Stimulated activated CD4-positive, alpha-beta T cell treated with anti-CD3 and anti-CD28 coated beads, Interleukin-12 subunit alpha, Interleukin-12 subunit beta, amount 100 ng/mL, for 4 hours (primary cell): ENCODE results near the gene HINT2.

ENCODE experiments used
- DNase-seq: peaks from one replicate; pipeline ENCODE4 v3.0.0-alpha.2; 2020

The HINT2 gene

DNA sequence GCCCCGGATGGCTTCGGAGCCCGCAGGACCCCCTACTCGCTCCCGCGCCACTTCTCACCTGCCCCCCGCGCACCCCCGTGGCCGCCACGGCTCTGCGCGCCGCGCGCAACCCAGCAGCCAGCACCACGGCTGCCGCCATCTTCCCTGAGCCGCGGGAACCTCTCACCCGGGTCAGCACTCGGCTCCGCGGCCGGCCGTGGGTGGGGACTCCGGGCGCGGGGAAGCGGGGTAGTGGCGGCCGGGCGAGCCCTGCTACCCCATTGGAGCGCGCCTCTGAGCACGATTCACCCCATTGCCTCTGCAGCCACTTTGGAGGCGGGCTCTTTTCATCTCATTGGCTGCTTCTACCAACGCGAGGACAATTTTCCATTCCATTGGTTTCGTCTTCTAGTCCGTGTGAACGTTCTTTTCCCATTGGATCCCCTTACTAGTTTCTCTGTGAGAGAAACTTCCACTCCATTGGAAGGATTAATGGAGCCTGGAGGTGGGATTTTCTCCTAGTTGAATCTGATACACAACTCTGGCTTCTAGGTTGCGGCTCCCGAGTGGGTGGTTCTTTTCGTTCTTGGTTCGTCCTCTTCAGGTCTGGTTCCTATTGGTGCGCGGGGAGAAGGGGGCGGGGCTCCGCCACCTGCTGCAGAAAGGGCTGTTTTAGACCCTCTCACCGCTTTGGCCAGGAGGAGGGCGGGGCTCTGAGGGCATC is at the start of gene HINT2:
Gene HINT2, minus strand, starts transcription at position 202 of the 703 bp plus-strand sequence. Its CDS starts 63 bp downstream, at position 139.
- DNase-seq, result peak; percentile 96

- no peak for DNase-seq
These were observed 48.7 kb upstream of the HINT2 start for GRCh38 chr9:35863583-35863982.

GRCh38 chr9:35862328-35862727 is 47.5 kb upstream of the HINT2 start:
- DNase-seq, result no peak

- DNase-seq, result no peak
These were observed 46.5 kb upstream of the HINT2 start for GRCh38 chr9:35861161-35861897.

- no peak for DNase-seq
These were observed 45.1 kb upstream of the HINT2 start for GRCh38 chr9:35859990-35860339.

DNA sequence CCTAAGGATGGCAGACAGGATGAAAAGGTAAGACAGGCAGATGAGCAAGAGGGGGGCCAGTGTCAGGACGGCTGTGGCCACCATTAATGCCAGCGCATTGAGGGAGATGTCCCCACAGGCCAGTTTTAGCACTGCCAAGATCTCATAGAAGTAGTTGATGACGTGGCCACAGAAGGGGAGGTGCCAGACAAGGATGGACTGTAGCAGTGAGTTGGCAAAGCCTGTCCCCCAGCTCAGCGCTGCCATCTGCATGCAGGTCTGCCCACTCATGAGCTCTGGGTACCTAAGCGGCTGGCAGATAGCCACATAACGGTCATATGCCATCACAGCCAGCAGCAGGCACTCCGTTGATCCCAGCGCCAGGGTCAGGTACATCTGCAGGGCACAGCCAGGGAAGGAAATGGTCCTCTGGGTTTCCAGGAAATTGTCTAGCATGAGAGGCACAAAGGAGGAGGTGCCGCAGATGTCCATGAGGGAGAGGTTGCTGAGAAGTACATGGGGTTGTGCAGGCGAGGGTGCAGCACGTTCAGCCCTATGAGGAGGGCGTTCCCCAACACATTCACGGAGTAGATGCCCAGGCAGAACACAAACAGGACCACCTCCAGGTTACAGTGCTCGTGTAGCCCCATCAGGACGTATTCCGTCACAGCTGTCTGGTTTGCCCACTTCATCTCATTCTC is 44.6 kb upstream of the HINT2 start:
- DNase-seq, result no peak

DNA sequence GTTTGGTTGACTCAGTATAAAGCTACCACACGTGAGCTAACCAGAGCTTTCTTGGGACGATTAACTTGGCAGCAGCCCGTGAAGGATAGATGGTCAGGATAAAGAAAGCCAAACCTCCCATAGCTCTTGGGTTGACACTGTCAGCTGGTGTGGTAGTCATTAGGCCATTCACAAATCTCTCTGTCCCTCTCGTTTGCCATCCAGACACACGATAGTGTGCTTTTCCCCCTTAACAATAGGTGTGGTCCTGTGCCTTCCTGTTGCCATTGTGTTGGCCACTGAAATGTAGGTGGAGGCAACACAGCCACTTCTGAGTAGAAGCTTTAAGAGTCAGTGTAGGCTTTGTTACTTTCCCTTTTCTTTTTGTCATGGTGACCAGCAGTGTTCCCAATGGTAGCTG is 43.6 kb upstream of the HINT2 start:
- no peak for DNase-seq

GRCh38 chr9:35856882-35857281 is 42.0 kb upstream of the HINT2 start:
- no peak for DNase-seq

DNA sequence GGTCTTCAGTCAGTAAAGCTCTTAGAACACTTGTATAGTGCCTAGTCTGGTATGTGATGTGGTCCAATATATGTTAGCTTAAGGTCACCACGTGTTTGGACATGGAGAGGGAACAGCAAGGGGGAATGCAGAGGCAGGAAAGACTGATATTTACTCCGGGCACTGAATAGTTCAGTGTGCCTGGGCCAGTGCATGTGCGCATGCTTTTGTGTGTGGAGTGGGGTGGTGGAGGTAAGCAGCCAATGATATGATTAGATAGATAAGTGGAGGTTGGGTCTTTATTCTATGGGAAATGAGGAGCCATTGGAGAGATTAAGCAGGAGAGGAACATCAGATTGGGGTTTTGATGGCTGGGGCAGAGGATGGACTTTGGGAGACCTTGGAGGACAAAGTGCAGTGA is 41.4 kb upstream of the HINT2 start:
- DNase-seq, result no peak

DNA sequence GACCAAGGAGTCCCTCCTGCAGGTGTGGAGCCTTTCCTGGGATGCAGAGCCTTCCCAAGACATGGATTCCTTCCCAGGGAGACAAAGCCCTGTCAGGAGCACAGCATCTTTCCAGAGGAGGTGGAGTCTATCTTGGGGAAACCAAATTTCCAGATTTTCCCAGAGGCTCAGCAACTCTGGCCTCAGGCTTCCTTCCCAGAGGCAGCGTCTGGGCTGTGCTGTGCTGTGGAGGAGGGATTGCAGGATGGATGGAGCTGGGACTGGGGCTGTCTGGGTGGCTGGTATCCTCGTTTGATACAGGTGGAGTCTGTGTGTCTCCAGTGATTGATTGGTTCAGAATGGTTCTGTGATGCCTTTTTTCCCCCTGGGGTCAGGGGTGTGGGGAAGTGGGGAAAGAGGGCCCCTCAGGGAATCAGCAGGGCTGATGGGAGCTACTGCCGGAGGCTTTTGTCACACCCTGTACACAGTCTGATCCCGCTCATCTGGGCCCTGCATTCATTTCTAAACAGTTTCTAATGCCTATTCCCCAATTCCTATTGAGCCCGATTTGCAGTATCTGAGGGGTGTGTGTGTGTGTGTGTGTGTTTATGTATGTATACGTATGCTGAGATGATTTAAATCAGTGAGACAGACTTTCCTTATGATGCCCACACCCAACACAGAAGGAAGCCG is 39.4 kb upstream of the HINT2 start:
- DNase-seq, result no peak

- DNase-seq, result no peak
These were observed 38.3 kb upstream of the HINT2 start for GRCh38 chr9:35852876-35853865.

DNA sequence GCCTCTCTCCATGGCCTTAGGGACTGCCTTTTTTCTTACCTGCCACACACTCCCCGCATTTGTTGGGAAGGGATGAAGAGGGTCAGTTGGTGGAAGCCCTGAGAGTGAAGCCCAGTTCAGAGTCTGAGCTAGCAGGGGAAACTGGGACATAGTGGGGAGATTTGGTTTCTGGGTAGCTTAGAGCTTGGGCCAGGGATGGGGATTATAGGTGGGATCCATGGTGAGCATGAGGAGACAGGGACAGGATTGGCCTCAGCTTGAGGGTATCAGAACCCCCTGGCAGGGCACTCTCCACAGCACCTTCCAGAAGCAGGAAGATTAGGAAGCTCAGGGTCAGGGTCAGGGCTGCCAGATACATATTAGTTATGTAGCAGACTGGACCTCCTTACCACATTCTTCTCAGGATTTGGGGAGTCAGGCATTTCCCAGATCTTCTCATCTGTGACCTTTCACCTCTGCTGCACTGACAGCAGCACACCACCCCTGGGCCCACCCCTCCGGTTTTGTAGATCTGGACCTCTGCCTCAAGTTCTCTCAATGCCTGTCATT is 37.5 kb upstream of the HINT2 start:
- no peak for DNase-seq

DNA sequence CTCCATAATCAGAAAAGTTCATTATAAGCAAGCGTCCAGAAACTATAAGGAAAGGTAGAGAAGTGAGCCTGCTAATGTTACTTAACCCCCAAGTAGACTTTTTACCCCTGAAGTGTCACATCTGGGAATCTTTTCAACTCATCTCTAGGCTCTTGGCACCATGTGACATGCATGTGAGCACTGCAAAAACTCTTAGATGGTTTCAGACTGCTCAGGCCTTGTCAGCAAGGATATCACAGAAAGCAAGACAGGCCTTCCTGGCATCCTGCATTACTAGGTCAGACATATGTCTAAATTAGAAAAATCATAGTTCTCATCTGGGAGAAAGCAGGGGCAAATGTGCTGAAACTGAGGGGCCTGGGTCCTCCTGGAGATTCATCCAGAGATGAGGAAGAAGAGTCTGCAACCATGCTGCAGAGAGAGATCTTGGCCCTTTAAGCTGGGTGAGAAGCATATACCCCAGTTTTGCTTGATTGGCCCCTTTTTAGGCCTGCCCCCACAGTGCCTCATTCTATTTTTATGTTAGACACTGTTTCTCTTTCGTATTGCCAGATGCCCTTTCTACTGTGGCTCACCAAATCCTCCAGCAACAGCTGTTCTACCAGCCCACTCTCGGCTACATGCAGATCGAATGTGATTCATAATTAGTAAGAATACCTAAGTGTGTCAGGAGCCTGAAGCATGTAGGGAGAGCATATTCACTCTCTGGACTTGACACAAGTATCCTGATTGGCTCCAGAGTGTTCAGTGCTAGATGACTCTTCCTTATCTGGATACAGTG is 33.1 kb upstream of the HINT2 start:
- DNase-seq, result no peak

DNA sequence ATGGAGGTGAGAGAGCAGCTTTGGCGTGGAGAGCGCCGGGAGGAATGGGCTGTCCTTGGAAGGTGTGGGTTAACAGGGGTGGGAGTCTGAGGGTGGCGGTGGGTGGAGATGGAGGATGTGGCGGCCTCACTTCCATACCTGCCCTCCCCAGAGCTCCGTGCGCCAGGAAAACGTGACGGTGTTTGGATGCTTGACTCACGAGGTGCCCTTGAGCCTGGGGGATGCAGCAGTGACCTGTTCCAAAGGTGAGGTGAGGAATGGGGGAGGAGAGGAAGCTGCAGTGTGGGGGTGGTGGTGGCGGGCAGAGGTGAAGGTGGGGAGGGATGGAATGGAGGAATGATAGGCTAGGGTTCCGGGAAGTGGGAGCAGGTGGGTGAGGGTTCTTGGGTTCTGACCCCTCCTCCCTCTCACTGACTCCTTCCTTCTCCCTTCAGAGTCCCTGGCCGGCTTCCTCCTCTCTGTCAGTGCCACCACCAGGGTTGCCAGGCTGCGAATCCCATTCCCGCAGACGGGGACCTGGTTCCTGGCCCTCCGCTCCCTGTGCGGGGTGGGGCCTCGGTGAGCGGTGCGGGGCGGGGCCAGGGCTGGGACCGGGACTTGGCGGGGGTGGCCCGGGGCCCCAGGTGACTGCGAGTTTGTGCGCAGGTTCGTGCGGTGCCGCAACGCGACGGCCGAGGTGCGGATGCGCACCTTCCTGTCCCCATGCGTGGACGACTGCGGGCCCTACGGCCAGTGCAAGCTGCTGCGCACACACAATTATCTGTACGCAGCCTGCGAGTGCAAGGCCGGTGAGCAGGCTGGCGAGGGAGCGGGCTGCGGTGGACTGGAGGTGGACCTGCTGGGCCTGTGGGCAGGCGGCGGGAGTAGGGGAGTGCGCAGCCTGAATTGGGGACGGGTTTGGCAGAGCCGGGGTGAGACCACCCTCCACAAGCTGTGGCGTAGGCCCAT is 31.3 kb upstream of the HINT2 start:
- DNase-seq, result no peak

DNA sequence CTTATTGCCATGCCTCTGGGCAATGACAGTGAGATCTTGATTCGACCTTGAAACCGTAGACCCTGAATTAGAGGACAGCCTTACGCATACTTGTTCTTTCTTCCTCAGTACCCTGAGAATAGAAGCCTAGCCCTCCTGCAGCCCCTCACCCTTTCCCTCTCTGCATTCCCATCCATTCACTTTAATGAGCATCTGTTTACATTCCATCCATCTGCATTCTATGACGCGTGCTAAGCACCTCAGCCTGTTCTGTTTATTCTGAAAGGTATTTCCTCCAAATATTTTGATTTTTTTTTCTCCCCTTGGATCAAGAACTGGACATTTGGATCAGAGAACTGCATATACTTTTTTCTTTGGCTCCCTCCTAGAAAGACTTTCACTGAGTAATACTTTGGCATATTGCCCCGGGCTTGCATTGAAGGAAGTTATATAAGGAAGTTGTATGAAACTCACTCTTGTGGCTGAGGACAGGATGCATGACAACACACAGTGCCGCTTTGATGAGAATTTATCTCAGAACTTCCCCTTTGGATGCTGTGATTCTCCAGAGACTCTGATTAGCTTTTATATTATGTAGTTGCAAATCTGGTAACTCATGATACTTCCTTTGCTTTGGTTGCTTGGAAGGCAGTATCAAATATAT is 29.9 kb upstream of the HINT2 start:
- DNase-seq, result no peak

DNA sequence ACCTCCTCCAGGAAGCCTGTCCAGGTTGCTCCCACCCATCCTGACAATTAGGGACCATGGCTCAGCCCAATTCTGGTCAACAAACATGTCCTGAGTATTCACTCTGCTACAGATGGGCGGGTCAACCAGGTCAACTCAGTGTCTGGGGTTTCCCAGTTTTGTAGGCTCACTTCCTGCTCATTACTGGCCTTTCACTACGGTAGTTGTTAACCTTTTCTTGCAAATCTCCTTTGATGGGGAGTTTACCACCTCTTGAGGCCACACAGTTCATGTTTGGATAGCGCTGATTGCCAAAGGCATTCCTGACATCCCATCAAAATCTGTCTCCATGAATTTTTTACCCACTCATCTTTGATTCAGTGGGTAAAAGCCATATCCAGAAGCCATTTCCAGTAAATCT is 28.0 kb upstream of the HINT2 start:
- no peak for DNase-seq

- no peak for DNase-seq
These were observed 27.3 kb upstream of the HINT2 start for GRCh38 chr9:35842020-35842745.

GRCh38 chr9:35841645-35841900 is 26.7 kb upstream of the HINT2 start:
- DNase-seq, result no peak
